B cell (primary cell): Measurements from ENCODE around the gene VIL1. TPM values are rescaled to one million over a fixed set of nuclear protein-coding genes. Genes with fewer than 3 reads are reported as not detected.

Experiments
- ATAC-seq: fragments of 200-7000 bp; cut with Tn5 transposase; one replicate; pipeline ENCODE4 v1.10.0; 2021; ENCODE audit warnings: low read depth, mild to moderate bottlenecking, moderate number of reproducible peaks, moderate library complexity
- CTCF ChIA-PET: fragments of 350-600 bp; sonication (Branson Sonifier 250); formaldehyde crosslinking; loops from one replicate; lab custom pipeline; 2021; ENCODE audit warnings: antibody characterized with exemption, inconsistent platforms; lab: Charles Lee
- POLR2A ChIA-PET: fragments of 350-600 bp; sonication (Branson Sonifier 250); formaldehyde crosslinking; loops from one replicate; lab custom pipeline; 2021; ENCODE audit warnings: antibody characterized with exemption; lab: Charles Lee
- DNase-seq: peaks from one replicate; pipeline ENCODE4 v3.0.0; 2013
- H2AFZ ChIP-seq: 2 replicates; pipeline ENCODE4 v1.6.1; 2012; ENCODE audit warnings: mild to moderate bottlenecking, low read depth, low read length; ENCODE audit not compliant: insufficient read depth, poor library complexity, severe bottlenecking
- H3K27ac ChIP-seq, 2 donors: 1 replicate in 1 of 2; 2 replicates in 1 of 2; pipeline ENCODE4 v1.5.1; 2012 to 2013; ENCODE audit warnings: low read length in 2 of 2, mild to moderate bottlenecking in 2 of 2, moderate library complexity in 1 of 2
- H3K27me3 ChIP-seq, 4 experiments: fragments of 200-600 bp in 1 of 4; sonication (generic) in 1 of 4; replicated peaks in 1 of 4; 1 replicate in 2 of 4; 2 replicates in 2 of 4; pipeline versions ENCODE4 v1.6.1 to v1.7.0; 2013 to 2016; ENCODE audit warnings: low read length in 3 of 4, mild to moderate bottlenecking in 2 of 4, mixed read lengths in 1 of 4, moderate library complexity in 1 of 4; ENCODE audit not compliant: insufficient read depth in 4 of 4, control insufficient read depth in 3 of 4; ENCODE audit errors: control extremely low read depth in 1 of 4
- H3K36me3 ChIP-seq, 2 experiments: replicated peaks in 1 of 2; 1 replicate in 1 of 2; 2 replicates in 1 of 2; pipeline versions ENCODE4 v1.6.1 to v1.7.1; 2013; ENCODE audit warnings: low read length in 1 of 2; ENCODE audit not compliant: insufficient read depth in 2 of 2, control insufficient read depth in 1 of 2; ENCODE audit errors: control extremely low read depth in 1 of 2, extremely low read depth in 1 of 2
- H3K4me1 ChIP-seq, 2 donors: fragments of 200-600 bp in 1 of 2; sonication (generic) in 1 of 2; 1 replicate in 1 of 2; 2 replicates in 1 of 2; pipeline versions ENCODE4 v1.5.1 to v1.6.1; 2013 to 2017; ENCODE audit warnings: low read length in 2 of 2; ENCODE audit not compliant: control insufficient read depth in 2 of 2, insufficient read depth in 2 of 2
- H3K4me2 ChIP-seq: replicated peaks from 2 replicates; pipeline ENCODE3; 2012; ENCODE audit warnings: mild to moderate bottlenecking, low read depth, low read length; ENCODE audit not compliant: poor library complexity, severe bottlenecking
- H3K4me3 ChIP-seq, 5 experiments: fragments of 200-600 bp in 1 of 5; sonication (generic) in 1 of 5; 1 replicate in 3 of 5; 2 replicates in 2 of 5; pipeline versions ENCODE4 v1.5.1 to v1.7.0; 2011 to 2016; ENCODE audit warnings: low read length in 4 of 5, mild to moderate bottlenecking in 4 of 5, low read depth in 2 of 5, control low read depth in 1 of 5, moderate library complexity in 1 of 5; ENCODE audit not compliant: insufficient read depth in 1 of 5; ENCODE audit errors: control extremely low read depth in 1 of 5, extremely low read depth in 1 of 5
- H3K79me2 ChIP-seq: fragments of 200-600 bp; sonication (generic); one replicate; pipeline ENCODE4 v1.6.0; 2016; ENCODE audit warnings: low read length; ENCODE audit not compliant: control insufficient read depth, insufficient read depth
- H3K9ac ChIP-seq: fragments of 200-600 bp; sonication (generic); 2 replicates; pipeline ENCODE4 v1.6.1; 2017; ENCODE audit warnings: mild to moderate bottlenecking, low read length, moderate library complexity
- H3K9me3 ChIP-seq, 3 donors: one replicate each; pipeline versions ENCODE4 v1.6.1 to v1.7.1; 2013; ENCODE audit warnings: low read length in 2 of 3; ENCODE audit not compliant: control insufficient read depth in 2 of 3, insufficient read depth in 1 of 3; ENCODE audit errors: control extremely low read depth in 1 of 3
- H4K20me1 ChIP-seq: 2 replicates; pipeline ENCODE4 v1.6.0; 2012; ENCODE audit warnings: mild to moderate bottlenecking, low read length; ENCODE audit not compliant: insufficient read depth, control insufficient read depth, poor library complexity, severe bottlenecking
- H3K27ac Mint-ChIP-seq: one replicate; pipeline ENCODE4 v1.8.0; 2021; ENCODE audit warnings: mixed read lengths
- H3K27me3 Mint-ChIP-seq: one replicate; pipeline ENCODE4 v1.8.0; 2021; ENCODE audit warnings: mixed read lengths
- H3K4me1 Mint-ChIP-seq: one replicate; pipeline ENCODE4 v1.8.0; 2021; ENCODE audit warnings: mixed read lengths
- H3K4me3 Mint-ChIP-seq: one replicate; pipeline ENCODE4 v1.8.0; 2021; ENCODE audit warnings: mixed read lengths
- H3K9me3 Mint-ChIP-seq: one replicate; pipeline ENCODE4 v1.8.0; 2022; ENCODE audit warnings: mixed read lengths; ENCODE audit not compliant: insufficient read depth
- CTCF ChIP-seq: fragments of 200-600 bp; IDR thresholded peaks from one replicate; pipeline ENCODE4 v1.8.0; 2022; ENCODE audit warnings: antibody characterized with exemption, mild to moderate bottlenecking
- WGBS: methylation state at CpG from one replicate; pipeline ENCODE4 v1.1.5; 2013; ENCODE audit warnings: missing lambda C conversion rate; ENCODE audit not compliant: insufficient coverage; 5-methylcytosine and 5-hydroxymethylcytosine counted together
- intact Hi-C: fragments of 100-400 bp; cut with micrococcal nuclease; formaldehyde crosslinking; loops from one replicate; pipeline ENCODE4 v1.10.0; 2022
- polyA plus RNA-seq: library from polyadenylated mRNA; depleted of rRNA; stranded (reverse); fragments of >200 nt; gene quantifications from 2 replicates; pipeline ENCODE4 v1.2.3, GENCODE V29; 2012
- total RNA-seq, 2 donors: library from RNA; stranded (reverse); fragments of 120-200 nt in 1 of 2; gene quantifications; 1 replicate in 1 of 2; 2 replicates in 1 of 2; pipeline versions ENCODE4 v1.2.3 to v1.2.4, GENCODE V29; 2013 to 2022

Gene VIL1
- total and polyA plus RNA-seq, 2 donors (not counting 1 experiment from before 2014, with no cell fraction given) = not detected

- peaks cover 63% of the 10 kb centered on the region for H3K4me1 Mint-ChIP-seq
- peaks cover 20% of the 10 kb centered on the region for H3K79me2 ChIP-seq
Measured at GRCh38 chr2:218398437-218399390, 20.2 kb upstream of the VIL1 start.

More at GRCh38 chr2:218398437-218399390, 20.2 kb upstream of the VIL1 start:
- peaks cover 0 to 20% of the 10 kb centered on the region in 2 experiments for H3K36me3 ChIP-seq
- no peaks in the 10 kb centered on the region for H3K27me3 Mint-ChIP-seq
- peak overlapping the region; percentile 95 for H2AFZ ChIP-seq
- peaks cover 24% of the 10 kb centered on the region for H4K20me1 ChIP-seq
- peaks cover 43 to 70% of the 10 kb centered on the region in 2 donors for H3K4me1 ChIP-seq
- peak overlapping the region; percentile 88 to 89 for H3K27ac ChIP-seq
- intact Hi-C loops = loop anchor here (5.0 kb wide), 3 partner anchors 41 to 989 kb away; partner anchors contain the start of genes CATIP, DNPEP and WNT10A
- TF ChIP-seq CTCF = no peak
- peak overlapping the region; percentile 99 for H3K27ac Mint-ChIP-seq
- DNase-seq (peak; percentile 77), ATAC-seq (peak; percentile 7)
- H3K9me3 Mint-ChIP-seq = no peaks in the 10 kb centered on the region
- H3K4me3 Mint-ChIP-seq = peak overlapping the region; percentile 96
- peak overlapping the region; percentile 78 for H3K9ac ChIP-seq
- ChIA-PET CTCF (interaction anchor here (6.8 kb wide), 1 partner anchor 126 kb away, joined by 77 read pairs; the partner anchor contains the start of genes AAMP and PNKD), POLR2A (interaction anchor here (1.1 to 1.5 kb wide), 2 partner anchors 104 to 499 kb away, joined by 3 to 4 read pairs; no protein-coding TSS in a partner anchor)
- H3K9me3 ChIP-seq = peaks cover 0 to 19% (median 0%) of the 10 kb centered on the region in 3 donors
- peak overlapping the region; percentile 75 to 94 (median 89) for H3K4me3 ChIP-seq
- WGBS = under 1% methylated on average over 49 of the region's 95 CpGs
- no peaks in the 10 kb centered on the region for H3K27me3 ChIP-seq
- peak overlapping the region; percentile 90 for H3K4me2 ChIP-seq
